SK-N-SH treated with all-trans-retinoic acid at 6 μM for 48 hours (cell line): ENCODE results near the gene EMILIN2.

ENCODE experiments used
- ATAC-seq: fragments of 200-7000 bp; cut with Tn5 transposase; 3 replicates; pipeline ENCODE4 v1.9.1; 2020; ENCODE audit warnings: mild to moderate bottlenecking, moderate library complexity
- ARNTL ChIP-seq: fragments of 450-650 bp; formaldehyde crosslinking; IDR thresholded peaks from 2 replicates; pipeline ENCODE4 v1.5.0; 2020; ENCODE audit warnings: low read depth, mild to moderate bottlenecking, moderate library complexity, borderline replicate concordance
- BACH2 ChIP-seq: fragments of 250-450 bp; sonication (Bioruptor Pico); IDR thresholded peaks from 2 replicates; pipeline ENCODE4 v1.9.0; 2021; ENCODE audit warnings: mild to moderate bottlenecking, borderline replicate concordance
- CREB5 ChIP-seq: fragments of 250-450 bp; sonication (Bioruptor Pico); IDR thresholded peaks from 2 replicates; pipeline ENCODE4 v1.5.1; 2020; ENCODE audit warnings: low read depth, mild to moderate bottlenecking, moderate library complexity
- CSDC2 ChIP-seq: fragments of 250-450 bp; sonication (Bioruptor Pico); IDR thresholded peaks from 2 replicates; pipeline ENCODE4 v1.5.0; 2020; ENCODE audit warnings: mild to moderate bottlenecking, moderate library complexity
- ESRRG ChIP-seq: fragments of 250-450 bp; sonication (Bioruptor Pico); IDR thresholded peaks from 2 replicates; pipeline ENCODE4 v1.6.1; 2021; ENCODE audit warnings: mild to moderate bottlenecking
- GLIS3 ChIP-seq: fragments of 250-450 bp; sonication (Bioruptor Pico); IDR thresholded peaks from 2 replicates; pipeline ENCODE4 v1.5.0; 2020; ENCODE audit warnings: mild to moderate bottlenecking, moderate library complexity
- ISL1 ChIP-seq: fragments of 250-450 bp; sonication (Bioruptor Pico); IDR thresholded peaks from 2 replicates; pipeline ENCODE4 v2.1.2; 2022; ENCODE audit warnings: mild to moderate bottlenecking, moderate library complexity
- OSR1 ChIP-seq: fragments of 250-450 bp; sonication (Bioruptor Pico); IDR thresholded peaks from 2 replicates; pipeline ENCODE4 v1.8.0; 2022; ENCODE audit warnings: moderate library complexity, mild to moderate bottlenecking, inconsistent platforms
- PATZ1 ChIP-seq: fragments of 250-450 bp; sonication (Bioruptor Pico); IDR thresholded peaks from 2 replicates; pipeline ENCODE4 v1.8.0; 2020; ENCODE audit warnings: mild to moderate bottlenecking, moderate library complexity, borderline replicate concordance
- PPARA ChIP-seq: fragments of 250-450 bp; sonication (Bioruptor Pico); IDR thresholded peaks from 2 replicates; pipeline ENCODE4 v1.5.0; 2020; ENCODE audit warnings: mild to moderate bottlenecking, borderline replicate concordance
- RARB ChIP-seq: fragments of 250-450 bp; sonication (Bioruptor Pico); IDR thresholded peaks from 2 replicates; pipeline ENCODE4 v1.8.0; 2021; ENCODE audit warnings: mild to moderate bottlenecking, moderate library complexity
- SNAI2 ChIP-seq: fragments of 250-450 bp; sonication (Bioruptor Pico); IDR thresholded peaks from 2 replicates; pipeline ENCODE4 v1.5.0; 2020; ENCODE audit warnings: mild to moderate bottlenecking, moderate library complexity
- TOX ChIP-seq: fragments of 250-450 bp; sonication (Bioruptor Pico); IDR thresholded peaks from 2 replicates; pipeline ENCODE4 v1.8.0; 2021; ENCODE audit warnings: mild to moderate bottlenecking, moderate library complexity, borderline replicate concordance
- ZC3H10 ChIP-seq: fragments of 250-450 bp; sonication (Bioruptor Pico); IDR thresholded peaks from 2 replicates; pipeline ENCODE4 v1.5.1; 2021; ENCODE audit warnings: mild to moderate bottlenecking, moderate library complexity
- ZFP30 ChIP-seq: fragments of 450-650 bp; formaldehyde crosslinking; IDR thresholded peaks from 2 replicates; pipeline ENCODE4 v1.5.0; 2022; ENCODE audit warnings: mild to moderate bottlenecking, moderate library complexity
- TF ChIP-seq, protein P1 (sequence below): fragments of 250-450 bp; sonication (Bioruptor Pico); IDR thresholded peaks from 2 replicates; pipeline ENCODE4 v1.5.0; 2020; ENCODE audit warnings: mild to moderate bottlenecking, moderate library complexity
- TF ChIP-seq, protein P2 (sequence below): fragments of 250-450 bp; sonication (Bioruptor Pico); IDR thresholded peaks from 2 replicates; pipeline ENCODE4 v1.5.1; 2021; ENCODE audit warnings: mild to moderate bottlenecking, moderate library complexity

EMILIN2 gene

GRCh38 chr18:2853926-2854664 is 7.3 kb downstream of the EMILIN2 start:
- ATAC-seq: no peak
- TF ChIP-seq CSDC2 (CRISPR knock-in tag): no peak
- TF ChIP-seq PPARA: no peak
- TF ChIP-seq TOX: no peak
- no peak for TF ChIP-seq ISL1 (CRISPR knock-in tag)

GRCh38 chr18:2854875-2855274 is 8.1 kb downstream of the EMILIN2 start:
- no peak for ATAC-seq

DNA sequence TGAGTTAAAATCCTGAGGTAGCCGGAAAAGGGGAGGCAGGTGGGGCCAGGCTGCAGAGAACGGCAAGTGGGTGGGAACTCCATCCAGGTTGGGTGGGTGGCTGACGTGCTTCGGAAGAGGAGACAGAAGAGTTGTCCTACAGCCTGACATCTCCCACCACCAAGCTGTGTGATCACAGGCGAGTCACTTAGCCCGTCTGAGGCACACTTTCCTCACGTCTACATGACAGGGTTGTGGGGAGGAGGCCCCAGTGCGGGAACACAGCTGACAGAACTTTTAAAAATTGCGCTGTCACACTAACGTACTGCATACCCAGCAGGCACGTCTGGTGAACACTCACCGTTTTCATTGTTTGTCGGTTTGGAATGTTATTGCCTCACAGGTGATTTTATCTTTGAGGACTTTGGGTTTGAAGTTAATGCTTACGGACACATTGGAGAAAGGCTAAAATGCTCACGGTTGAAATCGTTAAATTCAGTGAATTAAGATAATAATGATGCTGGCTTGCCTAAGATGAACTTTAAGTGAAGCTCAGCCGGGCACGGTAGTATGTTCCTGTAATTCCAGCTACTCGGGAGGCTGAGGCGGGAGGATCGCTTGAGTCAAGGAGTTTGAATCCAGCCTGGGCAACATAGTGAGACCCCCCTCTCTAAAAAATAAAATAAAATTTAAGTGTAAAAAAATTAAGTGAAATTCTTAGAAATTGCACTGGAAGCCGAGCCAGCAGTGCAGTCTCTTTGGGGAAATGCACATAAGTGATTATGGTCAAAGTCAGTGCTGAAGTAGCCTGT is 8.9 kb downstream of the EMILIN2 start:
- ATAC-seq: no peak
- TF ChIP-seq BACH2 (no peak), TOX (no peak), RARB (CRISPR knock-in tag) (no peak), OSR1 (CRISPR knock-in tag) (no peak), ZC3H10 (no peak)
- TF ChIP-seq, protein P1, sequence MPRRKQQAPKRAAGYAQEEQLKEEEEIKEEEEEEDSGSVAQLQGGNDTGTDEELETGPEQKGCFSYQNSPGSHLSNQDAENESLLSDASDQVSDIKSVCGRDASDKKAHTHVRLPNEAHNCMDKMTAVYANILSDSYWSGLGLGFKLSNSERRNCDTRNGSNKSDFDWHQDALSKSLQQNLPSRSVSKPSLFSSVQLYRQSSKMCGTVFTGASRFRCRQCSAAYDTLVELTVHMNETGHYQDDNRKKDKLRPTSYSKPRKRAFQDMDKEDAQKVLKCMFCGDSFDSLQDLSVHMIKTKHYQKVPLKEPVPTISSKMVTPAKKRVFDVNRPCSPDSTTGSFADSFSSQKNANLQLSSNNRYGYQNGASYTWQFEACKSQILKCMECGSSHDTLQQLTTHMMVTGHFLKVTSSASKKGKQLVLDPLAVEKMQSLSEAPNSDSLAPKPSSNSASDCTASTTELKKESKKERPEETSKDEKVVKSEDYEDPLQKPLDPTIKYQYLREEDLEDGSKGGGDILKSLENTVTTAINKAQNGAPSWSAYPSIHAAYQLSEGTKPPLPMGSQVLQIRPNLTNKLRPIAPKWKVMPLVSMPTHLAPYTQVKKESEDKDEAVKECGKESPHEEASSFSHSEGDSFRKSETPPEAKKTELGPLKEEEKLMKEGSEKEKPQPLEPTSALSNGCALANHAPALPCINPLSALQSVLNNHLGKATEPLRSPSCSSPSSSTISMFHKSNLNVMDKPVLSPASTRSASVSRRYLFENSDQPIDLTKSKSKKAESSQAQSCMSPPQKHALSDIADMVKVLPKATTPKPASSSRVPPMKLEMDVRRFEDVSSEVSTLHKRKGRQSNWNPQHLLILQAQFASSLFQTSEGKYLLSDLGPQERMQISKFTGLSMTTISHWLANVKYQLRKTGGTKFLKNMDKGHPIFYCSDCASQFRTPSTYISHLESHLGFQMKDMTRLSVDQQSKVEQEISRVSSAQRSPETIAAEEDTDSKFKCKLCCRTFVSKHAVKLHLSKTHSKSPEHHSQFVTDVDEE (CRISPR knock-in tag): no peak

More at GRCh38 chr18:2854875-2855274, 8.1 kb downstream of the EMILIN2 start:
- no peak for TF ChIP-seq ARNTL (CRISPR knock-in tag)
- TF ChIP-seq ZC3H10: no peak
- no peak for TF ChIP-seq GLIS3
- TF ChIP-seq TOX: no peak
- no peak for TF ChIP-seq ISL1 (CRISPR knock-in tag)
- TF ChIP-seq OSR1 (CRISPR knock-in tag): no peak
- no peak for TF ChIP-seq CSDC2 (CRISPR knock-in tag)
- no peak for TF ChIP-seq ESRRG
- no peak for TF ChIP-seq BACH2
- TF ChIP-seq PATZ1 (CRISPR knock-in tag): no peak
- TF ChIP-seq, protein P1 (CRISPR knock-in tag): no peak
- no peak for TF ChIP-seq CREB5 (CRISPR knock-in tag)
- TF ChIP-seq PPARA: no peak

- no peak for ATAC-seq
- TF ChIP-seq GLIS3 (no peak), SNAI2 (CRISPR knock-in tag) (no peak), PPARA (no peak), ARNTL (CRISPR knock-in tag) (no peak), PATZ1 (CRISPR knock-in tag) (no peak), ZFP30 (CRISPR knock-in tag) (no peak), ISL1 (CRISPR knock-in tag) (no peak)
- TF ChIP-seq, protein P1 (CRISPR knock-in tag): no peak
- TF ChIP-seq, protein P2, sequence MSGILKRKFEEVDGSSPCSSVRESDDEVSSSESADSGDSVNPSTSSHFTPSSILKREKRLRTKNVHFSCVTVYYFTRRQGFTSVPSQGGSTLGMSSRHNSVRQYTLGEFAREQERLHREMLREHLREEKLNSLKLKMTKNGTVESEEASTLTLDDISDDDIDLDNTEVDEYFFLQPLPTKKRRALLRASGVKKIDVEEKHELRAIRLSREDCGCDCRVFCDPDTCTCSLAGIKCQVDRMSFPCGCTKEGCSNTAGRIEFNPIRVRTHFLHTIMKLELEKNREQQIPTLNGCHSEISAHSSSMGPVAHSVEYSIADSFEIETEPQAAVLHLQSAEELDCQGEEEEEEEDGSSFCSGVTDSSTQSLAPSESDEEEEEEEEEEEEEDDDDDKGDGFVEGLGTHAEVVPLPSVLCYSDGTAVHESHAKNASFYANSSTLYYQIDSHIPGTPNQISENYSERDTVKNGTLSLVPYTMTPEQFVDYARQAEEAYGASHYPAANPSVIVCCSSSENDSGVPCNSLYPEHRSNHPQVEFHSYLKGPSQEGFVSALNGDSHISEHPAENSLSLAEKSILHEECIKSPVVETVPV (CRISPR knock-in tag): no peak
Observed at GRCh38 chr18:2856547-2857170, 9.9 kb downstream of the EMILIN2 start.
